Testis (tissue), 3 donors: ENCODE data around the gene MRPL12. TPM values are rescaled to one million over a fixed set of nuclear protein-coding genes. Genes with fewer than 3 reads are reported as not detected.
"Not testable (repeated sequence)": the region's sequence is repeated elsewhere in the genome, so short reads cannot be mapped to it uniquely, and the experiment has no call there.

ENCODE experiments used
- DNase-seq: peaks from one replicate; pipeline ENCODE4 v3.0.0-alpha.2; 2019
- H3K27ac ChIP-seq, 2 donors: fragments of 200-600 bp; sonication (generic); one replicate each; pipeline ENCODE4 v1.5.1; 2019
- H3K27me3 ChIP-seq: fragments of 200-600 bp; sonication (generic); one replicate; pipeline ENCODE4 v1.5.1; 2019
- H3K36me3 ChIP-seq: fragments of 200-600 bp; sonication (generic); one replicate; pipeline ENCODE4 v1.5.1; 2017; ENCODE audit warnings: low read depth; ENCODE audit errors: missing control alignments
- H3K4me1 ChIP-seq: fragments of 200-600 bp; sonication (generic); one replicate; pipeline ENCODE4 v1.5.1; 2019
- H3K4me3 ChIP-seq, 2 donors: fragments of 200-600 bp; sonication (generic); one replicate each; pipeline ENCODE4 v1.5.1; 2017 to 2019
- H3K9me3 ChIP-seq: fragments of 200-600 bp; sonication (generic); one replicate; pipeline ENCODE4 v1.5.1; 2017
- CTCF ChIP-seq, 3 experiments: fragments of 450-650 bp in 2 of 3; fragments of 200-600 bp in 1 of 3; sonication (generic) in 1 of 3; IDR thresholded peaks; one replicate each; pipeline ENCODE4 v1.5.1; 2016 to 2019; ENCODE audit warnings: antibody characterized with exemption in 3 of 3, mild to moderate bottlenecking in 2 of 3, moderate library complexity in 1 of 3
- POLR2A ChIP-seq: fragments of 450-650 bp; IDR thresholded peaks from one replicate; pipeline ENCODE4 v1.6.1; 2017; ENCODE audit warnings: antibody characterized with exemption, mild to moderate bottlenecking, moderate library complexity
- WGBS, 2 donors: methylation state at CpG; one replicate each; pipeline ENCODE4 v1.1.5; 2018; 5-methylcytosine and 5-hydroxymethylcytosine counted together
- intact Hi-C: fragments of 100-400 bp; cut with DNase I; formaldehyde crosslinking; loops from one replicate; pipeline ENCODE4 v1.15.1; 2023; ENCODE audit warnings: low total_unique reads
- polyA plus RNA-seq: library from polyadenylated mRNA; stranded (reverse); fragments of 350-450 nt; fragmentation: Illumina TruSeq; extraction: RNeasy Lipid Tissue Mini Kit (QIAGEN cat#74804); gene quantifications from one replicate; pipeline ENCODE4 v1.2.3, GENCODE V29; 2014; ENCODE audit warnings: low read depth, low replicate concordance; ENCODE audit not compliant: insufficient read depth
- total RNA-seq, 2 donors: library from RNA; depleted of rRNA; stranded (reverse); fragments of >200 nt; gene quantifications; one replicate each; pipeline ENCODE4 v1.2.3, GENCODE V29; 2016

The MRPL12 gene
- total and polyA plus RNA-seq, 3 donors from 2014 or later = 54.7 to 58.0 (median 57.2) TPM

DNA sequence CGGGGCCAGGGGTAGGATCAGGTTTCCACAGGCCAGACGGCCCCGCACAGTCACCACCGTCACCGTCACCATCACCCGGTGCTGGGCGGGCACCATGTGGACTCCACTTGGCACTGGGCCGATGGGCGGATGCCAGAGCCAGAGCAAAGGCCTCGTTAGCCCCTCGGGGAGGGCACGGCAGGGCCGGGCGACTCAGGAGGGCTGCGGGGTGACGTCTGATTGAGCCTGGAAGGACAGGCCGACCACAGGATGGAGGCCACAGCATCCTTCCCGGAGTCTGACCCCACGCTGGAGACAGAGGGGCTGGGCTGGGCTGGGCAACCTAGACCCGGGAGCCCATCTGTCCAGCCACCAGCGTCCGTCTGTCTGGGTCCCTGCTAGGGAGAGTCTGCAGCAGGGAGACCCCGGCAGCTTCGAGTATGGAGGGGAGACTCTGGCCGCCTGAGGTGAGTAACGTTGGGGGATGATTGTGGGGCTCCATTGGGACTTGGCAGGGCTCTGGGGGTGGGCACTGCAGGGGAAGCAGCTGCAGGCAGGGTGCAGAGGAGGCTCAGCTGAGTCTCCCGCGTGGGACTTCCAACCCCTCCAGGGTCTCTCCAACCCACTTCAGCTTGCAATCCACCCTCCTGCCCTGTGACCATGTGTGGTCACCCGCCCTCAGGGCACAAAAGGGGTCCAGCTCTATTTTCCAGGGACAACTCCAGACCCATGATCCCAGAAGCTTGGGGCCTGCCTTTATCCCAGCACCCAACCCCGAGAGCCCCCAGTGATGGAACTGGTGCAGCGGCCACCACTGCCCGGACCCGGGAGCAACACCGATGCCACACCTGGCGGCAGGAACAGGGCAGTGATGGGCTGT, 31.5 kb downstream of the MRPL12 start:
- H3K9me3 ChIP-seq = no peaks in the 10 kb centered on the region
- no peaks in the 10 kb centered on the region for H3K27me3 ChIP-seq
- H3K4me1 ChIP-seq = no peaks in the 10 kb centered on the region
- H3K4me3 ChIP-seq = no peak overlapping the region
- TF ChIP-seq POLR2A (no peak), CTCF (IDR thresholded peaks at IDR 0.05) (no peak)
- intact Hi-C loops = no loop called here
- WGBS, 2 donors = 83 to 94% methylated on average over 3 to 33 of the region's 35 CpGs
- H3K27ac ChIP-seq = no peak overlapping the region
- no peak for DNase-seq
- no peaks in the 10 kb centered on the region for H3K36me3 ChIP-seq

DNA sequence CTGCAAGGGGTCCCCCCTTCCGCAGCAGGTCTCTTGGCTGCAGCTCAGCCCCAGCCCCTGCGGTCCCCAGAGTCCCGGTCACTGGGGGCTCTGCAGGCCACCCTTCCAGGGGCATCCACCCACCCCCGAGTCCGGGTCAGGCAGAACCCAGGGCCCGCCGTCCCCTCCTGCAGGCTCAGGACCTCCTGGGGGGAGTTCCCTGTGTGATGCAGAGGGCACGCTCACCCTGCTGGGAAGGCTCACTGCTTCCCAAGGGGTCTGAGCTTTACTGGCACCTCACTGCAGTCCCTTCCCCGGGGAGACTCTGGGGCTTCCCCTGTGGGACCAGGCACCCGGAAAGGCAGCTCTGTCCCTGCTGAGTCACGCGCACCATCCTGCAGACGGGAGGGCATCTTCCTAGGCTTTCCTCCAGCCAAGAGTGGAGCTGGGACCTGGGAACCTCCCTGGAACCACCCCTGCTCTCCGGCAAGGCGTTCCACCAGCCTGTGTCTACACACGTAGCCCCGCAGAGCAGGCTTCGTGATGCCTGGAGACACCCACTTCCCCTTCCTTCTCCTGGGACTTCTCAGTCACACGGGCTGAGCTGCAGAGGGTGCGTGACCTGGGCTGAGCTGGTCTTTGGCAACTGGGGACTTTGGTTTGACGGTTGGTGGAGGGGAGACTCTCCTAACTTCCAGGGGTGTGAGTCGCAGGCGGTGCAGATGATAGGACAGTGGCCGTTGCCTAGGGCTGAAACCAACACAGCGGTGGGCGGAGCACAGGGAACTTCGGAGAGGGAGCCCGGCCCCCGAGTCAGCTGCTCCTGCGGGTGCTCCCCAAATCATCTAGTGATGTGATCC, 32.3 kb downstream of the MRPL12 start:
- TF ChIP-seq CTCF (IDR thresholded peaks at IDR 0.05) (no peak), POLR2A (no peak)
- Histone ChIP-seq H3K27me3 (no peaks in the 10 kb centered on the region), H3K4me1 (no peaks in the 10 kb centered on the region), H3K4me3 (no peak overlapping the region), H3K27ac (no peak overlapping the region), H3K9me3 (no peaks in the 10 kb centered on the region), H3K36me3 (no peaks in the 10 kb centered on the region)
- no peak for DNase-seq
- intact Hi-C loops = no loop called here
- WGBS, 2 donors = 37 to 64% methylated on average over 16 to 30 of the region's 30 CpGs

DNA sequence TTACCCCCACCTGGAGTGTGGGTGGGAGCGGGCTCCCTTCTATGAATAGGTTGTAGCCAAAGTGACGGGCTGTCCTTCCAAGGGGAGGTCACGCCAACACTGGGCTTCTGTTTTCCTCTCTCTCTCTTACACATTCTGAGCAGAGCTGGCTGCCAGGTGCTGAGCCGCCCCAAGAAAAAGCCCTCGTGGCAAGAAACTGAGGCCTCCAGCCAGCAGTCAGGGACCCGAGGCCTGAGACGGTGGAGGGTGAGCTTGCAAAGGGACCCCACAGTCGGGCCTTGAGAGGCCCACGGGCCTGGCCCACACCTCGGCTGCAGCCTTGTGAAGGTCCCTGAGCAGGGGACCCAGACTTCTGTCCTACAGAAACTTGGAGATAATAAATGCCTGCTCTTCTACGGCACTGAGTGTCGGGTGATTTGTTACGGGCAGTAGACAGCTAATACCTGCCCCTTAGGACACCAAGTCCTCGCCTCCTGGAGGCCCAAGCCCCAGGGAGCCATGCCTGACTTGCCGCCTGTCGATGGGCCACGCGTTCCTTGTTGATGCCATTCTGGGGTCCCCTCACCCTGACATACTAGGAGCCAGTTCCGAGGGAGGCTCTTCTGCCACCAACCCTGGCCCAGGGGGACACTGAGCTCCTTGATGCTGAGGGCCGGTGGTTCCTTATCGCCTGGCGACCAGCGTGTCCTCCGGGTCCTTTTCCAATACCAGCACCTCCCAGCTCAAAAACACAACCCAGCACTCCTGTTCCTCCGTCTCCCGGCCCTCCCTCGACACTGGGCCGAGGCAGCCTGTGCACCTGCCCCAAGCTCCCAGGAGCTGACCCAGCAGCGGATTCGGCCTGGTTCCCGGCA, 35.0 kb downstream of the MRPL12 start:
- TF ChIP-seq CTCF (IDR thresholded peaks at IDR 0.05) (no peak), POLR2A (no peak)
- intact Hi-C loops = no loop called here
- Histone ChIP-seq H3K4me1 (no peaks in the 10 kb centered on the region), H3K27me3 (no peaks in the 10 kb centered on the region), H3K27ac (no peak overlapping the region), H3K9me3 (no peaks in the 10 kb centered on the region), H3K36me3 (no peaks in the 10 kb centered on the region), H3K4me3 (no peak overlapping the region)
- no peak for DNase-seq
- WGBS, 2 donors = 85 to 87% methylated on average over 18 to 31 of the region's 31 CpGs

- H3K27ac ChIP-seq = no peak overlapping the region
- H3K36me3 ChIP-seq = no peaks in the 10 kb centered on the region
- intact Hi-C loops = no loop called here
- TF ChIP-seq POLR2A (no peak), CTCF (IDR thresholded peaks at IDR 0.05) (no peak)
- H3K9me3 ChIP-seq = no peaks in the 10 kb centered on the region
- H3K4me3 ChIP-seq = no peak overlapping the region
- H3K27me3 ChIP-seq = no peaks in the 10 kb centered on the region
- no peak for DNase-seq
- WGBS, 2 donors = 83 to 86% methylated on average over 21 to 27 of the region's 27 CpGs
- no peaks in the 10 kb centered on the region for H3K4me1 ChIP-seq
Measured at GRCh38 chr17:81738801-81739393, 35.7 kb downstream of the MRPL12 start.

DNA sequence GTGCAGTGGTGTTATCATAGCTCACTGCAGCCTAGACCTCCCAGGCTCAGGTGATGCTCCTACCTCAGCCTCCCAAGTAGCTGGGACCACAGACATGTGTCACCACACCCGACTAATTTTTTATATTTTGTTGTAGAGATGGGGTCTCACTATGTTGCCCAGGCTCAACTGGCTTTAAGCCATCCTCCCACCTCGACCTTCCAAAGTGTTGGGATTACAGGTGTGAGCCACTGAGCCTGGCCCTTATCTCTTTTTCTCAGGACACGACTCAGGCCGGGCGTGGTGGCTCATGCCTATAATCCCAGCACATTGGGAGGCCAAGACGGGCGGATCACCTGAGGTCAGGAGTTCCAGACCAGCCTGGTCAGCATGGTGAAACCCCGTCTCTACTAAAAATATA, 36.4 kb downstream of the MRPL12 start:
- WGBS, 2 donors = 88 to 97% methylated on average over 8 of the region's 8 CpGs
- H3K27me3 ChIP-seq, H3K27ac ChIP-seq, H3K4me1 ChIP-seq, H3K9me3 ChIP-seq, H3K4me3 ChIP-seq, H3K36me3 ChIP-seq, DNase-seq, intact Hi-C loops: not testable (repeated sequence)
